K562 (cell line): ENCODE results near the gene KRT1.

Experiments used
- NFYB ChIP-seq: IDR thresholded peaks from 2 replicates; pipeline ENCODE4 v1.6.1; 2011; ENCODE audit warnings: mild to moderate bottlenecking, moderate library complexity; ENCODE audit not compliant: insufficient read length; ENCODE audit errors: extremely low read depth
- TF ChIP-seq, protein P1 (sequence below), 3 experiments: IDR thresholded peaks in 2 of 3; conservative IDR thresholded peaks in 1 of 3; 2 replicates each; pipeline ENCODE4 v1.5.1; 2011 to 2012; ENCODE audit warnings: low read length in 3 of 3, mild to moderate bottlenecking in 3 of 3, control low read depth in 2 of 3, improper control_type of control experiment in 1 of 3, inconsistent platforms in 1 of 3, low read depth in 1 of 3, mixed read lengths in 1 of 3, moderate library complexity in 1 of 3; ENCODE audit not compliant: insufficient read depth in 2 of 3

DNA sequence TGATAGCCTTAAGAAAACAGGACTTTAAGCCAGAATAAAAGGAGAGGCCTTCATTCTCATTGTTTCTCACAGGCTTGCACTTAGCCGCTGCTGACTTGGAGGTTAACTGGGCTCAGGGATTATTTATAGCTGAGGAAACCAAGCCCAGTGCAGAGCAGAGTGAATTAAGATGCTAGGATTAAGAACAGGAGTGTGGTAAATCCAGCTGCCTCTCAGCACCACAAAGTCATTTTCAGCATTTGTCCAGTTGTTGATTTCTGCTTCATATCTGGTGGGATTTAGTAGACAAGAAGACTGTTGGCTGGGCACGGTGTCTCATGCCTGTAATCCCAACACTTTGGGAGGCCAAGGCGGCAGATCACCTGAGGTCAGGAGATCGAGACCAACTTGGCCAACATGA is 47.6 kb downstream of the KRT1 start:
- TF ChIP-seq NFYB: no peak
- TF ChIP-seq, protein P1, sequence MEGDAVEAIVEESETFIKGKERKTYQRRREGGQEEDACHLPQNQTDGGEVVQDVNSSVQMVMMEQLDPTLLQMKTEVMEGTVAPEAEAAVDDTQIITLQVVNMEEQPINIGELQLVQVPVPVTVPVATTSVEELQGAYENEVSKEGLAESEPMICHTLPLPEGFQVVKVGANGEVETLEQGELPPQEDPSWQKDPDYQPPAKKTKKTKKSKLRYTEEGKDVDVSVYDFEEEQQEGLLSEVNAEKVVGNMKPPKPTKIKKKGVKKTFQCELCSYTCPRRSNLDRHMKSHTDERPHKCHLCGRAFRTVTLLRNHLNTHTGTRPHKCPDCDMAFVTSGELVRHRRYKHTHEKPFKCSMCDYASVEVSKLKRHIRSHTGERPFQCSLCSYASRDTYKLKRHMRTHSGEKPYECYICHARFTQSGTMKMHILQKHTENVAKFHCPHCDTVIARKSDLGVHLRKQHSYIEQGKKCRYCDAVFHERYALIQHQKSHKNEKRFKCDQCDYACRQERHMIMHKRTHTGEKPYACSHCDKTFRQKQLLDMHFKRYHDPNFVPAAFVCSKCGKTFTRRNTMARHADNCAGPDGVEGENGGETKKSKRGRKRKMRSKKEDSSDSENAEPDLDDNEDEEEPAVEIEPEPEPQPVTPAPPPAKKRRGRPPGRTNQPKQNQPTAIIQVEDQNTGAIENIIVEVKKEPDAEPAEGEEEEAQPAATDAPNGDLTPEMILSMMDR (IDR thresholded peaks at IDR 0.05 in 2 of 3, conservative IDR thresholded peaks at IDR 0.05 in 1 of 3; ENCODE audit: insufficient read depth in 2 of 3, low read depth in 1 of 3, low read length in 3 of 3): no peak
